Suprapubic skin (tissue), 3 donors: ENCODE results near the gene CCDC38.

Source experiments
- POLR2A ChIP-seq, 2 donors: fragments of 450-650 bp; IDR thresholded peaks; one replicate each; pipeline ENCODE4 v1.6.1; 2017; ENCODE audit warnings: antibody characterized with exemption in 2 of 2, mild to moderate bottlenecking in 2 of 2, moderate library complexity in 2 of 2
- TF ChIP-seq, protein P1 (sequence below), 2 donors: fragments of 200-600 bp in 1 of 2; fragments of 450-650 bp in 1 of 2; sonication (generic) in 1 of 2; IDR thresholded peaks; one replicate each; pipeline ENCODE4 v1.5.1; 2016 to 2019; ENCODE audit warnings: antibody characterized with exemption in 2 of 2, mild to moderate bottlenecking in 1 of 2, moderate library complexity in 1 of 2

DNA sequence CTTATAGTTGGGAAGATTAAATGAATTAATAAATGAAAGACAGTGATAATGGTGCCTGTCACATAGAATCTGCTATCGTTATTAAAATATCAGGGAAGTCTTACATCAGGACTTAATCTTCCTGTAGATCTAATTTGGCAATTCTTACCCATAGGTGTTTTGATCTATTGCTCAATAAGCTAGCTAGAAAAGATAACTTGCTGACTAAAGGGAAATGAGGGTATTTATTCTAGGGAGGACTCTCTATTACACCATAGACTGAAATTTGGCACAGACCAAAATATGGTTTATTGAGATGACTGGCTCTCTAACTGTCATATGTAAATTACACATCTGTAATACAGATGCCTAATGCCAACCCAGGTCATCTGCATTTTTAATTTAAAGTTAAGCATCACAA lies 42.3 kb upstream of the CCDC38 start:
- TF ChIP-seq POLR2A (IDR thresholded peaks at IDR 0.05): no peak
- TF ChIP-seq, protein P1, sequence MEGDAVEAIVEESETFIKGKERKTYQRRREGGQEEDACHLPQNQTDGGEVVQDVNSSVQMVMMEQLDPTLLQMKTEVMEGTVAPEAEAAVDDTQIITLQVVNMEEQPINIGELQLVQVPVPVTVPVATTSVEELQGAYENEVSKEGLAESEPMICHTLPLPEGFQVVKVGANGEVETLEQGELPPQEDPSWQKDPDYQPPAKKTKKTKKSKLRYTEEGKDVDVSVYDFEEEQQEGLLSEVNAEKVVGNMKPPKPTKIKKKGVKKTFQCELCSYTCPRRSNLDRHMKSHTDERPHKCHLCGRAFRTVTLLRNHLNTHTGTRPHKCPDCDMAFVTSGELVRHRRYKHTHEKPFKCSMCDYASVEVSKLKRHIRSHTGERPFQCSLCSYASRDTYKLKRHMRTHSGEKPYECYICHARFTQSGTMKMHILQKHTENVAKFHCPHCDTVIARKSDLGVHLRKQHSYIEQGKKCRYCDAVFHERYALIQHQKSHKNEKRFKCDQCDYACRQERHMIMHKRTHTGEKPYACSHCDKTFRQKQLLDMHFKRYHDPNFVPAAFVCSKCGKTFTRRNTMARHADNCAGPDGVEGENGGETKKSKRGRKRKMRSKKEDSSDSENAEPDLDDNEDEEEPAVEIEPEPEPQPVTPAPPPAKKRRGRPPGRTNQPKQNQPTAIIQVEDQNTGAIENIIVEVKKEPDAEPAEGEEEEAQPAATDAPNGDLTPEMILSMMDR (IDR thresholded peaks at IDR 0.05): no peak
